Natural killer cell (primary cell): ENCODE data around the gene VWA1. TPM values are rescaled to one million over a fixed set of nuclear protein-coding genes. Genes with fewer than 3 reads are reported as not detected.
A peak's percentile ranks its signal among the peaks of the same experiment; 100 is the strongest.

Experiments
- ATAC-seq, 3 donors: fragments of 150-1000 bp in 2 of 3; fragments of 200-7000 bp in 1 of 3; cut with Tn5 transposase; 1 replicate in 1 of 3; 2 replicates in 2 of 3; pipeline ENCODE4 v1.10.0; 2021; ENCODE audit warnings: mild to moderate bottlenecking in 2 of 3, moderate library complexity in 2 of 3
- DNase-seq, 2 donors: peaks; one replicate each; pipeline versions ENCODE4 v3.0.0 to v3.0.0-alpha.2; 2013 to 2021; ENCODE audit warnings: mixed read lengths in 1 of 2
- H3K27ac ChIP-seq: one replicate; pipeline ENCODE4 v1.5.1; 2013; ENCODE audit warnings: mild to moderate bottlenecking, low read length
- H3K27me3 ChIP-seq: one replicate; pipeline ENCODE4 v1.6.1; 2013; ENCODE audit warnings: low read length; ENCODE audit not compliant: control insufficient read depth, insufficient read depth
- H3K36me3 ChIP-seq: one replicate; pipeline ENCODE4 v1.6.1; 2013; ENCODE audit warnings: low read length; ENCODE audit not compliant: control insufficient read depth, insufficient read depth
- H3K4me1 ChIP-seq: one replicate; pipeline ENCODE4 v1.6.1; 2013; ENCODE audit warnings: low read length; ENCODE audit not compliant: control insufficient read depth, insufficient read depth
- H3K4me3 ChIP-seq: one replicate; pipeline ENCODE4 v1.5.1; 2013; ENCODE audit warnings: low read length
- H3K9me3 ChIP-seq: one replicate; pipeline ENCODE4 v1.6.1; 2013; ENCODE audit warnings: low read length; ENCODE audit not compliant: control insufficient read depth, insufficient read depth
- H3K27ac Mint-ChIP-seq, 2 donors: one replicate each; pipeline ENCODE4 v1.8.0; 2022; ENCODE audit warnings: mild to moderate bottlenecking in 2 of 2, mixed read lengths in 2 of 2, moderate library complexity in 1 of 2
- H3K27me3 Mint-ChIP-seq, 2 donors: one replicate each; pipeline ENCODE4 v1.8.0; 2022; ENCODE audit warnings: low read depth in 2 of 2, mixed read lengths in 2 of 2
- H3K36me3 Mint-ChIP-seq: one replicate; pipeline ENCODE4 v1.8.0; 2022; ENCODE audit warnings: mixed read lengths
- H3K4me1 Mint-ChIP-seq, 2 donors: one replicate each; pipeline ENCODE4 v1.8.0; 2022; ENCODE audit warnings: mixed read lengths in 2 of 2
- H3K4me3 Mint-ChIP-seq: one replicate; pipeline ENCODE4 v1.8.0; 2022; ENCODE audit warnings: mild to moderate bottlenecking, moderate library complexity, mixed read lengths
- H3K9me3 Mint-ChIP-seq, 2 donors: one replicate each; pipeline ENCODE4 v1.8.0; 2022; ENCODE audit warnings: mixed read lengths in 2 of 2
- WGBS: methylation state at CpG from one replicate; pipeline ENCODE4 v1.1.7; 2013; ENCODE audit warnings: missing lambda C conversion rate; ENCODE audit not compliant: insufficient coverage; 5-methylcytosine and 5-hydroxymethylcytosine counted together
- intact Hi-C: fragments of 100-400 bp; cut with micrococcal nuclease; formaldehyde crosslinking; loops from one replicate; pipeline ENCODE4 v1.14.2; 2022
- total RNA-seq, 4 donors: library from RNA; stranded (reverse); fragments of 120-200 nt in 1 of 4; gene quantifications; one replicate each; pipeline versions ENCODE4 v1.2.3 to v1.2.4, GENCODE V29; 2013 to 2022
- TF ChIP-seq, protein P1 (sequence below): fragments of 200-600 bp; IDR thresholded peaks from one replicate; pipeline ENCODE4 v1.8.0; 2022; ENCODE audit warnings: antibody characterized with exemption

VWA1 gene
- total RNA-seq, 3 donors from 2014 or later (not counting 1 experiment from before 2014, with no cell fraction given): not detected

DNA sequence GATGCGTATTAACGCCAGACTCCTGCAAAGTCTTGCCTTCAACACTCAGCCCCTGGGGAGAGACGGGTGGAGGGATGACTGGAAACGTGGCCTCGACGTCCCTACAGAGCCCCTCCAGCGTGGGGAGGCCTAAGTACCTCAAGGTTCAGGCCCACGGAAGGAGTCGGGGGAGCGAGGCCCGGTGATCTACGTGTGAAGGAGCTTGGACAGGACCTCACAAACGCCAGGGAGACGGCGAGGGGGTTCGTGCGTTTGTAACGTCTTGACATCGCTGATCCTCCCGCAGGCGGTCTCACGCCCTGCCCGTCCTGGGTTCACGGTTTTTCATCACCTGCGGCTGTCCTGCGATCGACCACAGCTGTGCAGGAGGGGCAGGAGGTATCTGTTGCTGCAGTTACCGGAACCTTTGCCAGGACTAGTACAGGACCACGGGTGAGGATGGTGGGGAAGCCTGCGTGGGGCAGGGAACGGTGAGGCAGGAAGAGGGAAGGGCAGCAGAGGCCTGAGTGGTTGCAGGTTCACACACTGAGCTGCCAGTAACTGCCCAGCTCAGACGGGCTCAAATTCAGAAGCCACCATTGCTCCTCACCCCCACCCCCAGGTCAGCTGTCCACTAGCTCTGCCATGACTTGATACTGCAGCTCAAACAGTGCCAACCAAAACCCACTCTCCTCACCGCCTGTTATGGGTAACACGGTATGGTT lies 35.5 kb upstream of the VWA1 start:
- Histone ChIP-seq H3K36me3 (peaks cover 50% of the 10 kb centered on the region), H3K4me3 (peak overlapping the region; percentile 100), H3K27ac (peak overlapping the region; percentile 92), H3K9me3 (no peaks in the 10 kb centered on the region), H3K4me1 (peaks cover 32% of the 10 kb centered on the region), H3K27me3 (no peaks in the 10 kb centered on the region)
- Mint-ChIP-seq H3K9me3 (no peaks in the 10 kb centered on the region), H3K36me3 (peaks cover 2% of the 10 kb centered on the region), H3K4me3 (peak overlapping the region; percentile 93), H3K4me1 (peaks cover 29 to 46% of the 10 kb centered on the region in 2 donors), H3K27ac (peak overlapping the region; percentile 86 to 94), H3K27me3 (no peaks in the 10 kb centered on the region)
- TF ChIP-seq, protein P1, sequence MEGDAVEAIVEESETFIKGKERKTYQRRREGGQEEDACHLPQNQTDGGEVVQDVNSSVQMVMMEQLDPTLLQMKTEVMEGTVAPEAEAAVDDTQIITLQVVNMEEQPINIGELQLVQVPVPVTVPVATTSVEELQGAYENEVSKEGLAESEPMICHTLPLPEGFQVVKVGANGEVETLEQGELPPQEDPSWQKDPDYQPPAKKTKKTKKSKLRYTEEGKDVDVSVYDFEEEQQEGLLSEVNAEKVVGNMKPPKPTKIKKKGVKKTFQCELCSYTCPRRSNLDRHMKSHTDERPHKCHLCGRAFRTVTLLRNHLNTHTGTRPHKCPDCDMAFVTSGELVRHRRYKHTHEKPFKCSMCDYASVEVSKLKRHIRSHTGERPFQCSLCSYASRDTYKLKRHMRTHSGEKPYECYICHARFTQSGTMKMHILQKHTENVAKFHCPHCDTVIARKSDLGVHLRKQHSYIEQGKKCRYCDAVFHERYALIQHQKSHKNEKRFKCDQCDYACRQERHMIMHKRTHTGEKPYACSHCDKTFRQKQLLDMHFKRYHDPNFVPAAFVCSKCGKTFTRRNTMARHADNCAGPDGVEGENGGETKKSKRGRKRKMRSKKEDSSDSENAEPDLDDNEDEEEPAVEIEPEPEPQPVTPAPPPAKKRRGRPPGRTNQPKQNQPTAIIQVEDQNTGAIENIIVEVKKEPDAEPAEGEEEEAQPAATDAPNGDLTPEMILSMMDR: no peak
- whole genome bisulfite sequencing: 5% methylated on average over 34 of the region's 34 CpGs
- ATAC-seq (no peak), DNase-seq (peak in 1 of 2 donors; percentile 49)
- intact Hi-C loops: loop anchor here (1.0 kb wide), 2 partner anchors 7 to 25 kb away; partner anchors contain the start of genes AURKAIP1 and MRPL20

DNA sequence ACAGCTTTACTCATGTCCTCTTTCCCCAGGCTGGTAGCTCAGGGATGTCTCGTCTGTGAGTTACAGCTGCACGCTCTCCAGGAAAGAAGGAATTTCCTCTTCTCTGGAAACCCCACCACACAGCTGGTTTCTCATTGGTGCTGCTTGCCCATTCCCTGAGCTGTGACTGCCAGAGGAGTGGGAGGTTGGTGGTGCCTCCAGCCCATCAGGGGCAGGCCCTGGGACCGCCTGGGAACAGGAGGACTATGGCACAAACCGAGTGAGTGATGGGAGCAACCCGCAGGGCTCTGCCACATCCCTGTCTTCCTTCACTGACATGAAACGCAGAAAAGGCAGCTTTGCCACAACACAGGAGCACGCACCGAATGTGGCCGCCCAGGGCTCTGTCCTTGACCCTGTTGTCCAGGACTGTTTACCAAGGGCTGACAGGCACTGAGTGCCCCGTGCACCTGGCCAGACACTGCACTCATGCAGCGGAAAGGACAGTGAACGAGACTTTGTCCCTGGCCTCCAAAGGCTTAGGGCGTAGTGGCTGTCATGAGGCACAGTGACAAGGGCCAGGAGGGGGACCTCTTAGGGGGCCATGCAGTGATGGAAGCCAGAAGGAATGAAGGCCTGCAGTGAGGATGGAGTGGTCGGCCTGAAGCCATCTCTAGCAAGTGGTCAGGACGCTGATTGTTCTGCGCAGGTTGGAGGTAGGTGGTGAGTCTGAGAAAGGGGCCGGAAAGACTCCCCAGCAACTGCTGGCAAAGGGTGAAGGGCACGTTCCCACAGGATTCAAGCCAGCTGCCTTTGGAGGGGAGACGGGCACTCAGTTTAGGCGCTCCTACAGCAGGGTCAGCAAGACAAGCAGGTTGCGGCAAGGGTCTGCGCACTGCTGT lies 34.7 kb upstream of the VWA1 start:
- no peaks in the 10 kb centered on the region for H3K9me3 ChIP-seq
- Mint-ChIP-seq H3K4me3 (peak overlapping the region; percentile 93), H3K9me3 (no peaks in the 10 kb centered on the region), H3K27ac (peak overlapping the region; percentile 86 to 94), H3K27me3 (no peaks in the 10 kb centered on the region), H3K36me3 (no peaks in the 10 kb centered on the region), H3K4me1 (peaks cover 29 to 44% of the 10 kb centered on the region in 2 donors)
- peaks cover 50% of the 10 kb centered on the region for H3K36me3 ChIP-seq
- ATAC-seq: no peak
- no peaks in the 10 kb centered on the region for H3K27me3 ChIP-seq
- H3K4me3 ChIP-seq: no peak overlapping the region
- WGBS: 92% methylated on average over 22 of the region's 22 CpGs
- H3K27ac ChIP-seq: peak overlapping the region; percentile 92
- no peak for DNase-seq
- intact Hi-C loops: no loop called here
- TF ChIP-seq, protein P1: no peak
- peaks cover 40% of the 10 kb centered on the region for H3K4me1 ChIP-seq

DNA sequence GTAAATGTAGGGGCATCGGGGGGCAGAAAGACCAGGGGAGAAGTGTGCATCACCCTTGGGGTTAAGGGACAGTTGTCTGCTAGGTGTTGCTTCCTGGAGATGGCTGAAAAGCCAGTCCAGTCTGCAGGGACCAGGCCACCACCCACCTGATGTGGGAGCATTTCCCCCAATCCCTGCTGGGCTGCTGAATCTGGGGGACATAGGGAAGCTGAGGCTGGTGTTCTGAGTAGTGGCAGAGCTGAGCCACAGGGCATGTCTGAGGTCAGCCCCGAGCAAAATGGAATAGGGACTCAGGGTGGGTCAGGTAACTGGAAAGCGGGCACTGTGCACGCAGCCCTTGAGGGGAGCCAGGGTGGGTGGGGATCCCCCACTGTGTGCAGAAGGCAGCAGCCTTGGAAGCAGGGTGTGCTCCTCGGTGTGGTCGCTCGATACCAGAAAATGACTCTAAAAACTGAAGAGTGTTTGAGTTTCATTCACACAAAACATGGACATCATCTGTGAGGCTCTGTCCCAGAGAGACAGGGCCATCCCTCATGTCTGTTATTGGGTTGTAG lies 34.0 kb upstream of the VWA1 start:
- 92% methylated on average over 7 of the region's 7 CpGs for WGBS
- ATAC-seq (no peak), DNase-seq (no peak)
- Histone ChIP-seq H3K4me1 (peaks cover 47% of the 10 kb centered on the region), H3K9me3 (no peaks in the 10 kb centered on the region), H3K4me3 (no peak overlapping the region), H3K27me3 (no peaks in the 10 kb centered on the region), H3K27ac (no peak overlapping the region), H3K36me3 (peaks cover 49% of the 10 kb centered on the region)
- Mint-ChIP-seq H3K4me3 (peak overlapping the region; percentile 9), H3K27ac (peak overlapping the region; percentile 86 to 94), H3K4me1 (peaks cover 29 to 50% of the 10 kb centered on the region in 2 donors), H3K9me3 (no peaks in the 10 kb centered on the region), H3K27me3 (no peaks in the 10 kb centered on the region), H3K36me3 (no peaks in the 10 kb centered on the region)
- intact Hi-C loops: no loop called here
- TF ChIP-seq, protein P1: no peak
